CD4-positive, alpha-beta T cell treated with Interleukin-15 for 1 hour (primary cell): ENCODE results near the gene MEGF9.

Experiments used
- DNase-seq: peaks from one replicate; pipeline ENCODE4 v3.0.0-alpha.2; 2020

The MEGF9 gene

GRCh38 chr9:120730654-120731514 lies 16.6 kb upstream of the MEGF9 start:
- no peak for DNase-seq

GRCh38 chr9:120729791-120730241 lies 15.5 kb upstream of the MEGF9 start:
- DNase-seq: no peak

DNA sequence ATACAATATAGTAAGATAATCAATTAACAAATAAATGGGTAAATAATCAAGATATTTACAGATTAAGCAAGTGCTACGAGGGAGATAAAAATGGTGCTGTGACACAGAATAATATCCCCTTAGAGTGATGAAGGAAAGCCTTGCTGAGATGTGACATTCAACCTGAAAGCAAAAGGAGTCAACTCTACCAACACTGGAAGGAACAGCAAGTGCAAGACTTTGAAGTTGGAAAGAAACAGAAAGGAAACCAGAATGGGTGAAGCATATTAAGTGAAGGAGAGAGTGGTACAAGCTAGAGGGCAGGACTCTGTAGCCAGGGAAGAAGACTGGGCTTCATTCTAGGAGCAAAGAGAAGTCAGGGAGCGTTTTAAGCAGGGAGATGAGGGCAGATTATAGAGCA lies 12.2 kb upstream of the MEGF9 start:
- no peak for DNase-seq

- no peak for DNase-seq
Measured at GRCh38 chr9:120725907-120726306, 11.6 kb upstream of the MEGF9 start.

GRCh38 chr9:120724757-120725400 lies 10.6 kb upstream of the MEGF9 start:
- DNase-seq: no peak

GRCh38 chr9:120723565-120723964 lies 9.3 kb upstream of the MEGF9 start:
- no peak for DNase-seq

- DNase-seq: no peak
Measured at GRCh38 chr9:120720404-120720803, 6.1 kb upstream of the MEGF9 start.

GRCh38 chr9:120718316-120718715 lies 4.0 kb upstream of the MEGF9 start:
- no peak for DNase-seq

GRCh38 chr9:120717176-120717575 lies 2.9 kb upstream of the MEGF9 start:
- DNase-seq: no peak

DNA sequence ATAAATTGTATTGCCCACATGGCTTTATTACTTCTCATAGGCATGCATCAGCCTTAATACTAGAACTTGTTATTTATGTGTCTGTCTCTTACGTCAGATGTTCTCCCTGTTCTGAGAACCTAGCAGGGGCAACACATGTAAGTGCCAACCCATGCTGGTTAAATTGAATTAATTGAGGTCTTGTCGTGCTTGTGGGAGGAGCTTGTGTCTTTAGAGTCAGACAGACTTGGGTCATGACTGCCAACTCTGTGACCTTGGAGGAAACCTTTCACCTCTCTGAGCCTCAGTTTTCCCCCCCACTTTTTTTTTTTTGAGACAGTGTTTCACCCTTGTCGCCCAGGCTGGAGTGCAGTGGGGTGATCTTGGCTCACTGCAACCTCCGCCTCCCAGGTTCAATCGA lies 2.2 kb upstream of the MEGF9 start:
- DNase-seq: no peak

- DNase-seq: no peak
Measured at GRCh38 chr9:120715389-120715924, 1.2 kb upstream of the MEGF9 start.

GRCh38 chr9:120714846-120715388 lies 647 bp upstream of the MEGF9 start:
- no peak for DNase-seq

GRCh38 chr9:120713257-120714087 lies 798 bp downstream of the MEGF9 start:
- DNase-seq: no peak

GRCh38 chr9:120712539-120713031 lies 1.7 kb downstream of the MEGF9 start:
- DNase-seq: no peak

GRCh38 chr9:120711841-120712538 lies 2.3 kb downstream of the MEGF9 start:
- no peak for DNase-seq

- DNase-seq: no peak
Measured at GRCh38 chr9:120711354-120711753, 2.9 kb downstream of the MEGF9 start.

DNA sequence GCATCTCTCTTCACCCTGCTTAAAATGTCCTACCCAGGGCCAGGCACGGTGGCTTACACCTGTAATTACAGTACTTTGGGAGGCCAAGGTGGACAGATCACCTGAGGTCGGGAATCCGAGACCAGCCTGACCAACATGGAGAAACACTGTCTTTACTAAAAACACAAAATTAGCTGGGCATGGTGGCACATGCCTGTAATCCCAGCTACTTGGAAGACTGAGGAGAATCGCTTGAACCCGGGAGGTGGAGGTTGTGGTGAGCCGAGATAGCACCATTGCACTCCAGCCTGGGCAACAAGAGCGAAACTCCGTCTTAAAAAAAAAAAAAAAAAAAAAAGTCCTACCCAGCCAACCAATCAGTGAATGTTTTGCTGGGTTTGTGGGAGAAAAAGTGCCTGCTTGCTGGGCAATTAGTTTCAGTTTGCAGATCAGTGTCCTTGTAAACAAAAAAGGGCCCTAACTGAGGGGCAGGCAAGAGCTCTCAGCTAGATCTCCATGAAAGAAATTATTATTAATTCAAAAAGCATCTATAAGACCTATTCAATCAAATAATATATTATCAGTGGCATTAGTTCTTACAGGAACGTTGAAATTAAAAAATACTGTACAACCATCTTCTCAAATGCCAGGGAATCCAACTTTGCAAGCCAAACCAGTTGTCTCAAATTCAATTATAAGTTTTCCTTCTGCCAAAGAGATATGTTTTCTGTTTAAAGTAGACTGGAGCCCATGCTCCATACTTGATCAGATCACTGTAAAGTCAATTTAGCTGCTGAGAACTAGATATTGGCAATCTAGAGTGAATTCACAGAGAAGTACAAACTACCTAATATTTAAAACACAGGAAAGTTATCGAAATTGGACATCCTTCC lies 3.9 kb downstream of the MEGF9 start:
- peak; percentile 56 for DNase-seq

- DNase-seq: no peak
Measured at GRCh38 chr9:120708526-120709224, 5.6 kb downstream of the MEGF9 start.

DNA sequence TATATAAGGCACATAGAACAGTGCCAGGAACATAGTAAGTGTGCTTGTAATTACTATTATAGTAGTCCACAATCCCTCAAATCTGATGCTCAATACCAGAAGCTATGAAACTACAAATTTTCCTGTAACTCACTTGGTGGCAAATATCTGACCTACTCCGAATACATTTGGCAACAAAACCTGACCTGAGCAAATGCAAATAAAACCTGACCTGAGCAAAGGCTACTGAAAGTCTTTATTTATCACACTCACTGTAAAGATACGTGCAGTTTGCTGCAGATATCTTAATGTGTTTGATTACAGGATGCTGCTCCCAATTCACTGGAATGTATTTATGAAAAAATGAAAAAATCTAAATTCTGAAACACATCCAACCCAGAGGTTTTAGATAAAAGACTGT lies 7.1 kb downstream of the MEGF9 start:
- no peak for DNase-seq

- no peak for DNase-seq
Measured at GRCh38 chr9:120705174-120705573, 9.1 kb downstream of the MEGF9 start.
